ENCODE data around the gene ARMC10. TPM values are rescaled to one million over a fixed set of nuclear protein-coding genes. Genes with fewer than 3 reads are reported as not detected.
A peak's percentile ranks its signal among the peaks of the same experiment; 100 is the strongest.
"Not testable (repeated sequence)": the region's sequence is repeated elsewhere in the genome, so short reads cannot be mapped to it uniquely, and the experiment has no call there.

Gene ARMC10
- total RNA-seq, 6 donors from 2014 or later: 13.6 to 34.5 (median 30.4) TPM

- ATAC-seq (ENCODE audit: low FRiP score in 2 of 2) (no peak), DNase-seq (no peak)
- WGBS, 2 donors: 46 to 48% methylated on average over 3 of the region's 3 CpGs
- H3K36me3 ChIP-seq: peaks cover 0 to 36% (median 2%) of the 10 kb centered on the region in 4 donors
- H3K4me1 ChIP-seq: no peaks in the 10 kb centered on the region
- H3K9me3 ChIP-seq: no peaks in the 10 kb centered on the region
- no peak for TF ChIP-seq POLR2A (IDR thresholded peaks at IDR 0.05)
- no peak for TF ChIP-seq POLR2AphosphoS5 (IDR thresholded peaks at IDR 0.05)
- no peaks in the 10 kb centered on the region for H3K27me3 ChIP-seq
- H3K4me3 ChIP-seq: no peak overlapping the region
- H3K27ac ChIP-seq: no peak overlapping the region
These were observed 19.2 kb downstream of the ARMC10 start for GRCh38 chr7:103094102-103094501.

GRCh38 chr7:103095558-103095957 is 20.6 kb downstream of the ARMC10 start:
- not testable (repeated sequence) for DNase-seq; H3K27me3 ChIP-seq; H3K4me3 ChIP-seq; H3K9me3 ChIP-seq; H3K27ac ChIP-seq; H3K4me1 ChIP-seq; ATAC-seq (ENCODE audit: low FRiP score in 2 of 2)
- 98 to 100% methylated on average over 2 of the region's 2 CpGs for WGBS, 2 donors
- peaks cover 0 to 36% (median 2%) of the 10 kb centered on the region in 4 donors for H3K36me3 ChIP-seq

GRCh38 chr7:103097041-103097440 is 22.1 kb downstream of the ARMC10 start:
- Histone ChIP-seq H3K27ac (no peak overlapping the region), H3K4me3 (no peak overlapping the region), H3K27me3 (no peaks in the 10 kb centered on the region), H3K9me3 (no peaks in the 10 kb centered on the region), H3K4me1 (no peaks in the 10 kb centered on the region), H3K36me3 (peaks cover 0 to 43% (median 2%) of the 10 kb centered on the region in 4 donors)
- ATAC-seq (ENCODE audit: low FRiP score in 2 of 2): no peak
- TF ChIP-seq CTCF (IDR thresholded peaks at IDR 0.05): no peak
- no peak for TF ChIP-seq EP300 (IDR thresholded peaks at IDR 0.05)
- TF ChIP-seq POLR2AphosphoS5 (IDR thresholded peaks at IDR 0.05): no peak
- no peak for TF ChIP-seq POLR2A (IDR thresholded peaks at IDR 0.05)
- DNase-seq: no peak
- 90 to 94% methylated on average over 2 of the region's 2 CpGs for WGBS, 2 donors

- Histone ChIP-seq H3K9me3 (no peaks in the 10 kb centered on the region), H3K27me3 (no peaks in the 10 kb centered on the region), H3K4me3 (no peak overlapping the region), H3K36me3 (peaks cover 0 to 50% (median 5%) of the 10 kb centered on the region in 4 donors), H3K27ac (no peak overlapping the region), H3K4me1 (no peaks in the 10 kb centered on the region)
- no peak for DNase-seq
- WGBS, 2 donors: 62 to 65% methylated on average over 3 of the region's 3 CpGs
- ATAC-seq (ENCODE audit: low FRiP score in 2 of 2): no peak
- TF ChIP-seq POLR2A (IDR thresholded peaks at IDR 0.05) (no peak), POLR2AphosphoS5 (IDR thresholded peaks at IDR 0.05) (no peak), CTCF (IDR thresholded peaks at IDR 0.05) (no peak), EP300 (IDR thresholded peaks at IDR 0.05) (no peak)
These were observed 25.4 kb downstream of the ARMC10 start for GRCh38 chr7:103100348-103100747.

- no peaks in the 10 kb centered on the region for H3K9me3 ChIP-seq
- no peak overlapping the region for H3K27ac ChIP-seq
- peaks cover 0 to 44% (median 5%) of the 10 kb centered on the region in 4 donors for H3K36me3 ChIP-seq
- no peaks in the 10 kb centered on the region for H3K4me1 ChIP-seq
- H3K27me3 ChIP-seq: no peaks in the 10 kb centered on the region
- TF ChIP-seq POLR2AphosphoS5 (IDR thresholded peaks at IDR 0.05): no peak
- no peak for TF ChIP-seq EP300 (IDR thresholded peaks at IDR 0.05)
- no peak for TF ChIP-seq POLR2A (IDR thresholded peaks at IDR 0.05)
- DNase-seq: no peak
- 43 to 45% methylated on average over 2 of the region's 2 CpGs for WGBS, 2 donors
- H3K4me3 ChIP-seq: no peak overlapping the region
- no peak for ATAC-seq (ENCODE audit: low FRiP score in 2 of 2)
These were observed 26.6 kb downstream of the ARMC10 start for GRCh38 chr7:103101543-103101942.

GRCh38 chr7:103106005-103106702 is 31.2 kb downstream of the ARMC10 start:
- Histone ChIP-seq H3K27me3 (no peaks in the 10 kb centered on the region), H3K4me3 (no peak overlapping the region), H3K4me1 (no peaks in the 10 kb centered on the region), H3K36me3 (peaks cover 0 to 27% (median 5%) of the 10 kb centered on the region in 4 donors), H3K9me3 (no peaks in the 10 kb centered on the region), H3K27ac (no peak overlapping the region)
- ATAC-seq (ENCODE audit: low FRiP score in 2 of 2) (no peak), DNase-seq (peak in 1 of 2 donors; percentile 4)
- TF ChIP-seq POLR2A (IDR thresholded peaks at IDR 0.05): no peak
- no peak for TF ChIP-seq POLR2AphosphoS5 (IDR thresholded peaks at IDR 0.05)
- TF ChIP-seq EP300 (IDR thresholded peaks at IDR 0.05): no peak
- no peak for TF ChIP-seq CTCF (IDR thresholded peaks at IDR 0.05)
- 73 to 77% methylated on average over 9 to 12 of the region's 12 CpGs for WGBS, 2 donors

GRCh38 chr7:103106703-103107070 is 31.7 kb downstream of the ARMC10 start:
- peaks cover 0 to 25% (median 5%) of the 10 kb centered on the region in 4 donors for H3K36me3 ChIP-seq
- not testable (repeated sequence) for H3K4me3 ChIP-seq; DNase-seq; H3K4me1 ChIP-seq; H3K27ac ChIP-seq; H3K9me3 ChIP-seq; ATAC-seq (ENCODE audit: low FRiP score in 2 of 2); H3K27me3 ChIP-seq
- WGBS, 2 donors: 49 to 63% methylated on average over 4 to 6 of the region's 6 CpGs

Data from upper lobe of left lung (tissue), 6 donors.